Right lobe of liver (tissue), 6 donors: ENCODE measurements around the gene SLC39A12. TPM values are rescaled to one million over a fixed set of nuclear protein-coding genes. Genes with fewer than 3 reads are reported as not detected.
A peak's percentile ranks its signal among the peaks of the same experiment; 100 is the strongest.

Experiments used
- ATAC-seq, 4 donors: fragments of 200-7000 bp; cut with Tn5 transposase; one replicate each; pipeline ENCODE4 v1.9.1; 2020; ENCODE audit warnings: mild to moderate bottlenecking in 4 of 4, moderate library complexity in 4 of 4
- DNase-seq, 3 donors: peaks; one replicate each; pipeline ENCODE4 v3.0.0-alpha.2; 2020
- H3K27ac ChIP-seq, 3 donors: fragments of 200-600 bp; one replicate each; pipeline ENCODE4 v1.8.0; 2022
- H3K27me3 ChIP-seq, 2 donors: fragments of 200-600 bp; one replicate each; pipeline ENCODE4 v1.8.0; 2022
- H3K36me3 ChIP-seq, 4 donors: fragments of 200-600 bp; sonication (generic) in 1 of 4; one replicate each; pipeline versions ENCODE4 v1.5.1 to v1.8.0; 2017 to 2022; ENCODE audit warnings: control low read depth in 1 of 4
- H3K4me1 ChIP-seq, 4 donors: fragments of 200-600 bp; sonication (generic) in 1 of 4; one replicate each; pipeline versions ENCODE4 v1.5.1 to v1.8.0; 2017 to 2022; ENCODE audit warnings: control low read depth in 1 of 4
- H3K4me3 ChIP-seq, 3 donors: fragments of 200-600 bp; one replicate each; pipeline ENCODE4 v1.8.0; 2022
- H3K9me3 ChIP-seq, 4 donors: fragments of 200-600 bp; sonication (generic) in 1 of 4; one replicate each; pipeline versions ENCODE4 v1.5.1 to v1.8.0; 2017 to 2022; ENCODE audit warnings: control low read depth in 1 of 4
- CTCF ChIP-seq, 4 donors: fragments of 200-600 bp in 3 of 4; fragments of 450-650 bp in 1 of 4; IDR thresholded peaks; one replicate each; pipeline versions ENCODE4 v1.5.1 to v1.8.0; 2016 to 2022; ENCODE audit warnings: antibody characterized with exemption in 4 of 4, mild to moderate bottlenecking in 2 of 4
- POLR2A ChIP-seq: fragments of 450-650 bp; IDR thresholded peaks from one replicate; pipeline ENCODE4 v1.6.1; 2017; ENCODE audit warnings: antibody characterized with exemption, mild to moderate bottlenecking
- WGBS: methylation state at CpG from one replicate; pipeline ENCODE4 v1.1.6; 2018; ENCODE audit warnings: low coverage, low lambda C conversion rate; ENCODE audit not compliant: insufficient coverage; ENCODE audit errors: missing lambda C conversion rate; 5-methylcytosine and 5-hydroxymethylcytosine counted together
- intact Hi-C, 2 donors: fragments of 100-400 bp; cut with DNase I; formaldehyde crosslinking; loops; one replicate each; pipeline versions ENCODE4 v1.11.2 to v1.14.1; 2022
- total RNA-seq, 6 experiments: library from RNA; depleted of rRNA in 2 of 6; stranded (reverse); fragments of >200 nt in 2 of 6; fragmentation: NEBNext Ultra II Directional in 3 of 6; extraction: Animal tissue kit (Norgen Biotek cat#: 25700) in 3 of 6; gene quantifications; one replicate each; pipeline versions ENCODE4 v1.1.0 to v1.2.4, GENCODE V29; 2016 to 2023
- donor health status: DM: no; HTN: yes; CAD: no.
- donor health status: DM: no; HTN: no; CAD: no.
- donor health status: DM: no; HTN: no; CAD: no.
- donor health status: DM: no; HTN: yes; CAD: no.
- donor health status: DM: no; HTN: yes; CAD: no.

SLC39A12 gene
- total RNA-seq, 6 experiments from 2014 or later = 0.10 to 0.11 TPM; not detected in 4

GRCh38 chr10:17993361-17993760 is 41.6 kb downstream of the SLC39A12 start:
- Histone ChIP-seq H3K27me3 (no peaks in the 10 kb centered on the region), H3K9me3 (no peaks in the 10 kb centered on the region), H3K36me3 (no peaks in the 10 kb centered on the region), H3K4me3 (no peak overlapping the region), H3K4me1 (no peaks in the 10 kb centered on the region), H3K27ac (no peak overlapping the region)
- intact Hi-C loops = no loop called here
- 43% methylated on average over 3 of the region's 3 CpGs for WGBS
- ATAC-seq (no peak), DNase-seq (no peak)
- no peak for TF ChIP-seq CTCF (IDR thresholded peaks at IDR 0.05)
- no peak for TF ChIP-seq POLR2A

GRCh38 chr10:18000601-18001000 is 48.9 kb downstream of the SLC39A12 start:
- no peaks in the 10 kb centered on the region for H3K27me3 ChIP-seq
- TF ChIP-seq POLR2A (no peak), CTCF (IDR thresholded peaks at IDR 0.05) (no peak)
- intact Hi-C loops = no loop called here
- no peak for DNase-seq
- H3K27ac ChIP-seq = no peak overlapping the region
- ATAC-seq = no peak
- no peaks in the 10 kb centered on the region for H3K9me3 ChIP-seq
- no peaks in the 10 kb centered on the region for H3K4me1 ChIP-seq
- 86% methylated on average over 1 of the region's 2 CpGs for WGBS
- no peak overlapping the region for H3K4me3 ChIP-seq
- no peaks in the 10 kb centered on the region for H3K36me3 ChIP-seq

- intact Hi-C loops = no loop called here
- H3K4me3 ChIP-seq = no peak overlapping the region
- no peak for TF ChIP-seq POLR2A
- no peak for TF ChIP-seq CTCF (IDR thresholded peaks at IDR 0.05)
- peak in 1 of 4 donors; percentile 19 for ATAC-seq
- no peaks in the 10 kb centered on the region for H3K27me3 ChIP-seq
- no peak overlapping the region for H3K27ac ChIP-seq
- DNase-seq = no peak
- no peaks in the 10 kb centered on the region for H3K36me3 ChIP-seq
- no peaks in the 10 kb centered on the region for H3K4me1 ChIP-seq
- WGBS = 21% methylated on average over 3 of the region's 3 CpGs
- H3K9me3 ChIP-seq = no peaks in the 10 kb centered on the region
Observed at GRCh38 chr10:18005445-18005780, 53.7 kb downstream of the SLC39A12 start.

GRCh38 chr10:18005781-18006456 is 54.2 kb downstream of the SLC39A12 start:
- intact Hi-C loops = no loop called here
- Histone ChIP-seq H3K4me3 (no peak overlapping the region), H3K9me3 (no peaks in the 10 kb centered on the region), H3K27ac (no peak overlapping the region), H3K4me1 (no peaks in the 10 kb centered on the region), H3K27me3 (no peaks in the 10 kb centered on the region), H3K36me3 (no peaks in the 10 kb centered on the region)
- ATAC-seq = peak in 1 of 4 donors; percentile 18
- DNase-seq = no peak
- WGBS = 16% methylated on average over 6 of the region's 6 CpGs
- TF ChIP-seq POLR2A (no peak), CTCF (IDR thresholded peaks at IDR 0.05) (no peak)

GRCh38 chr10:18008986-18009385 is 57.3 kb downstream of the SLC39A12 start:
- Histone ChIP-seq H3K27me3 (no peaks in the 10 kb centered on the region), H3K36me3 (no peaks in the 10 kb centered on the region), H3K27ac (no peak overlapping the region), H3K4me1 (no peaks in the 10 kb centered on the region), H3K9me3 (no peaks in the 10 kb centered on the region), H3K4me3 (no peak overlapping the region)
- 20% methylated on average over 1 of the region's 1 CpG for WGBS
- intact Hi-C loops = no loop called here
- no peak for TF ChIP-seq CTCF (IDR thresholded peaks at IDR 0.05)
- TF ChIP-seq POLR2A = no peak
- DNase-seq (no peak), ATAC-seq (no peak)
